Astrocyte (in vitro differentiated cells and primary cell): ENCODE data around the gene TEAD1. TPM values are rescaled to one million over a fixed set of nuclear protein-coding genes. Genes with fewer than 3 reads are reported as not detected.

Experiments
- DNase-seq: peaks from one replicate; pipeline ENCODE4 v3.0.0-alpha.2; 2010; ENCODE audit warnings: low read depth
- FAIRE-seq: peaks from 2 replicates; lab custom pipeline; 2011; peaks lifted over from hg19 to GRCh38; lab: Jason Lieb, UNC
- H2AFZ ChIP-seq: 2 replicates; pipeline ENCODE4 v1.6.0; 2012; ENCODE audit warnings: low read depth, low read length, inconsistent platforms
- H3K27ac ChIP-seq: 2 replicates; pipeline ENCODE4 v1.5.1; 2011; ENCODE audit warnings: low read depth, low read length, inconsistent platforms
- H3K27me3 ChIP-seq: 2 replicates; pipeline ENCODE4 v1.6.0; 2011; ENCODE audit warnings: low read length, inconsistent platforms; ENCODE audit not compliant: insufficient read depth
- H3K36me3 ChIP-seq: 2 replicates; pipeline ENCODE4 v1.5.1; 2011; ENCODE audit warnings: low read length, inconsistent platforms; ENCODE audit not compliant: insufficient read depth
- H3K4me1 ChIP-seq: 2 replicates; pipeline ENCODE4 v1.5.1; 2011; ENCODE audit warnings: low read length, inconsistent platforms; ENCODE audit not compliant: insufficient read depth
- H3K4me2 ChIP-seq: 2 replicates; pipeline ENCODE4 v1.6.0; 2012; ENCODE audit warnings: low read length, inconsistent platforms
- H3K4me3 ChIP-seq: 2 replicates; pipeline ENCODE4 v1.5.1; 2011; ENCODE audit warnings: low read depth, mild to moderate bottlenecking, low read length, inconsistent platforms; ENCODE audit not compliant: insufficient read depth
- H3K79me2 ChIP-seq: 2 replicates; pipeline ENCODE4 v1.6.0; 2012; ENCODE audit warnings: mild to moderate bottlenecking, low read length, inconsistent platforms; ENCODE audit not compliant: insufficient read depth
- H3K9ac ChIP-seq: 2 replicates; pipeline ENCODE4 v1.6.0; 2012; ENCODE audit warnings: mild to moderate bottlenecking, low read length, inconsistent platforms
- H3K9me3 ChIP-seq: 2 replicates; pipeline ENCODE4 v1.5.1; 2012; ENCODE audit warnings: low read depth, mild to moderate bottlenecking, low read length, inconsistent platforms; ENCODE audit not compliant: insufficient read depth
- H4K20me1 ChIP-seq: 2 replicates; pipeline ENCODE4 v1.6.0; 2012; ENCODE audit warnings: low read length, inconsistent platforms; ENCODE audit not compliant: insufficient read depth
- H3K27ac Mint-ChIP-seq: one replicate; pipeline ENCODE4 v1.8.0; 2021; ENCODE audit warnings: mild to moderate bottlenecking, mixed read lengths; ENCODE audit not compliant: unreplicated experiment
- H3K27me3 Mint-ChIP-seq: one replicate; pipeline ENCODE4 v1.8.0; 2021; ENCODE audit warnings: low read depth, mixed read lengths; ENCODE audit not compliant: unreplicated experiment
- H3K36me3 Mint-ChIP-seq: one replicate; pipeline ENCODE4 v1.8.0; 2021; ENCODE audit warnings: low read depth, mixed read lengths; ENCODE audit not compliant: unreplicated experiment
- H3K4me1 Mint-ChIP-seq: one replicate; pipeline ENCODE4 v1.8.0; 2021; ENCODE audit warnings: low read depth, mixed read lengths; ENCODE audit not compliant: unreplicated experiment
- H3K4me3 Mint-ChIP-seq: one replicate; pipeline ENCODE4 v1.8.0; 2021; ENCODE audit warnings: mild to moderate bottlenecking, moderate library complexity, mixed read lengths; ENCODE audit not compliant: unreplicated experiment
- H3K9me3 Mint-ChIP-seq: one replicate; pipeline ENCODE4 v1.8.0; 2021; ENCODE audit warnings: mild to moderate bottlenecking, mixed read lengths; ENCODE audit not compliant: unreplicated experiment
- CTCF ChIP-seq: IDR thresholded peaks from 2 replicates; pipeline ENCODE4 v1.5.1; 2011; ENCODE audit warnings: low read depth, mild to moderate bottlenecking, inconsistent platforms, low read length, moderate library complexity; ENCODE audit not compliant: insufficient read depth
- EZH2 ChIP-seq: IDR thresholded peaks from 2 replicates; pipeline ENCODE4 v1.6.1; 2012; ENCODE audit warnings: mild to moderate bottlenecking, low read length, inconsistent platforms; ENCODE audit not compliant: insufficient read depth
- total RNA-seq: library from RNA; stranded (reverse); gene quantifications from 2 replicates; pipeline ENCODE4 v1.2.1, GENCODE V29; 2021

The TEAD1 gene
- total RNA-seq, 1 donor from 2014 or later = 149 TPM

GRCh38 chr11:12841946-12842630 lies 167.9 kb downstream of the TEAD1 start:
- no peaks in the 10 kb centered on the region for H3K9me3 Mint-ChIP-seq
- Histone ChIP-seq H3K4me1 (peaks cover 43% of the 10 kb centered on the region), H3K27me3 (no peaks in the 10 kb centered on the region), H3K4me2 (peak overlapping the region; percentile 65), H3K27ac (peak overlapping the region; percentile 40), H4K20me1 (peaks cover 67% of the 10 kb centered on the region), H2AFZ (no peak overlapping the region), H3K4me3 (no peak overlapping the region), H3K9me3 (no peaks in the 10 kb centered on the region), H3K36me3 (no peaks in the 10 kb centered on the region), H3K9ac (peak overlapping the region; percentile 27), H3K79me2 (peaks cover 89% of the 10 kb centered on the region)
- TF ChIP-seq CTCF (no peak), EZH2 (no peak)
- H3K36me3 Mint-ChIP-seq = peaks cover 3% of the 10 kb centered on the region
- FAIRE-seq = no peak
- H3K4me3 Mint-ChIP-seq = no peak overlapping the region
- no peak overlapping the region for H3K27ac Mint-ChIP-seq
- peak; percentile 90 for DNase-seq
- no peaks in the 10 kb centered on the region for H3K27me3 Mint-ChIP-seq
- peaks cover 55% of the 10 kb centered on the region for H3K4me1 Mint-ChIP-seq

DNA sequence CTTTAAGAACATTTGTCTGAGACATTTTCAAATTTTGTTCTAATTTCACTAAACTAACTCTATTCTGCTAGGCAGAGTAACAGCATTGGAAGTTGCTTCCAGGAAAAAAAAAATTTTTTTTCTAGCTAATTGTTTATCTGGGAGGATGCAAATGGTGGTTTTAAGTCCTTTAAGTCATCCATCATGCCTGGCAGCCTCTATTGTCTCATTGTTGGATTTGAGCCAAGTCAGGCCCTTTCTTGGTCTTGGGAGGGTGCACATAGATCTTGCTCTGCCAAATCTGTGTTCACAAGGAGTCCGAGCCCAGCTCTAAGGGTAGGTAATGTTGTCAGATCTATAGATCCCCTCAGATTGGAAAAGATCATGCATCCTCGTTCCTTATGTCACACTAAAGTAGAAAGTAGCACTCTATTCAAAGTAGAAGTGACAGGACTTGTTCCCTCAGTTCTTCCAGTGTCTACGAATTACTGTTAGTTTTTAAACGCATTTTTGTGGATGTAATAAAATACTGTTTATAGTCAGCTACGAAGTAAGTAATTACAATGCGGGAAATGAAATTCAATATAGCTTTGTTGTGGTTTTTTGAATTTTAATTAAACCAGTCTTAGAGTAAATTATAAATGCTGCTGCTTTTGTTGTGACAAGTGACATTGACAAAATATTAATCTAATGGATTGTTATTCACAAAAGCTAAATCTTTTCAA lies 168.9 kb downstream of the TEAD1 start:
- Histone ChIP-seq H3K9me3 (no peaks in the 10 kb centered on the region), H3K4me1 (peaks cover 43% of the 10 kb centered on the region), H3K4me3 (no peak overlapping the region), H3K36me3 (no peaks in the 10 kb centered on the region), H3K4me2 (peak overlapping the region; percentile 65), H3K79me2 (peaks cover 91% of the 10 kb centered on the region), H3K9ac (no peak overlapping the region), H3K27ac (no peak overlapping the region), H3K27me3 (no peaks in the 10 kb centered on the region), H2AFZ (no peak overlapping the region), H4K20me1 (peaks cover 74% of the 10 kb centered on the region)
- no peaks in the 10 kb centered on the region for H3K9me3 Mint-ChIP-seq
- H3K4me1 Mint-ChIP-seq = peaks cover 56% of the 10 kb centered on the region
- H3K4me3 Mint-ChIP-seq = no peak overlapping the region
- H3K27me3 Mint-ChIP-seq = no peaks in the 10 kb centered on the region
- FAIRE-seq (no peak), DNase-seq (peak; percentile 89)
- no peak overlapping the region for H3K27ac Mint-ChIP-seq
- peaks cover 2% of the 10 kb centered on the region for H3K36me3 Mint-ChIP-seq
- TF ChIP-seq CTCF = no peak
- TF ChIP-seq EZH2 = no peak
